Right kidney (tissue), 1 donor: ENCODE measurements around the gene HOXA13.

Source experiments
- DNase-seq: peaks from one replicate; pipeline ENCODE4 v3.0.0-alpha.2; 2016

HOXA13 gene

GRCh38 chr7:27148031-27148755 lies 51.7 kb downstream of the HOXA13 start:
- DNase-seq, result peak; percentile 82

GRCh38 chr7:27147199-27148030 lies 52.5 kb downstream of the HOXA13 start, which contains the start of gene HOXA6:
Gene HOXA6, minus strand, starts transcription at chr7:27147774. Its CDS starts 25 bp downstream, at chr7:27147749.
- DNase-seq, result peak; percentile 85

- no peak for DNase-seq
Measured at GRCh38 chr7:27146491-27147198, 53.2 kb downstream of the HOXA13 start.

GRCh38 chr7:27145914-27146412 lies 53.9 kb downstream of the HOXA13 start:
- no peak for DNase-seq

- peak; percentile 76 for DNase-seq
Measured at GRCh38 chr7:27145165-27145913, 54.6 kb downstream of the HOXA13 start.

GRCh38 chr7:27144781-27145164 lies 55.1 kb downstream of the HOXA13 start:
- DNase-seq, result peak; percentile 79
